ENCODE results near the gene TINCR. TPM values are rescaled to one million over a fixed set of nuclear protein-coding genes. Genes with fewer than 3 reads are reported as not detected.

The TINCR gene
- total RNA-seq, 1 donor from 2014 or later = 1.7 TPM

- no peaks in the 10 kb centered on the region for H3K27me3 Mint-ChIP-seq (ENCODE audit: low read depth)
These were observed 11.9 kb upstream of the TINCR start for GRCh38 chr19:5579697-5580096.

DNA sequence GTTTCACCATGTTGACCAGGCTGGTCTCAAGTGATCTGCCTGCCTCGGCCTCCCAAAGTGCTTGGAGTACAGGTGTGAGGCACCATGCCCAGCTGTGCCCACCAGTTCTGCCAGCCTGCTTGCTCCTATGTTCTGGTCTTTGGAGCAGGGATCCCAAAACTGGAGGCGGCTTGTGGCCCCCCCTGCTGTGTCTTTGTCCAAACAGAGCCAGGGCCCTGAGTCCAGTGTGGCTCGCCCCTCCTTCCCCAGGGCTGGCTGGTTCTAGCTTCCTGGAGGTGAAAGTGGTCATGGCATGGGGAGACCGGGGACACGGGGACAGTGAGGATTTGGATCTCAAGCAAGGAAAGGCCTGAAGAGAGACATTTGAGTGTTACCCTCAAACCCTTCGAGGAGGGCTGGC is 11.5 kb upstream of the TINCR start:
- H3K9me3 Mint-ChIP-seq (ENCODE audit: low read depth) = no peaks in the 10 kb centered on the region
- DNase-seq (ENCODE audit: low spot score) = no peak
- H3K36me3 Mint-ChIP-seq (ENCODE audit: low read depth) = no peaks in the 10 kb centered on the region
- no peak for TF ChIP-seq CTCF (IDR thresholded peaks at IDR 0.05)
- peaks cover 26% of the 10 kb centered on the region for H3K4me1 Mint-ChIP-seq (ENCODE audit: low read depth)
- no peak overlapping the region for H3K27ac Mint-ChIP-seq (ENCODE audit: unreplicated experiment)
- H3K4me3 Mint-ChIP-seq (ENCODE audit: unreplicated experiment) = no peak overlapping the region
- H3K27me3 Mint-ChIP-seq (ENCODE audit: low read depth) = no peaks in the 10 kb centered on the region

More at GRCh38 chr19:5579697-5580096, 11.9 kb upstream of the TINCR start:
- Mint-ChIP-seq H3K9me3 (ENCODE audit: low read depth) (no peaks in the 10 kb centered on the region), H3K4me3 (ENCODE audit: unreplicated experiment) (no peak overlapping the region), H3K27ac (ENCODE audit: unreplicated experiment) (no peak overlapping the region), H3K4me1 (ENCODE audit: low read depth) (peaks cover 26% of the 10 kb centered on the region), H3K36me3 (ENCODE audit: low read depth) (no peaks in the 10 kb centered on the region)
- TF ChIP-seq CTCF (IDR thresholded peaks at IDR 0.05) = no peak
- DNase-seq (ENCODE audit: low spot score) = no peak

GRCh38 chr19:5578097-5578846 is 10.5 kb upstream of the TINCR start:
- Mint-ChIP-seq H3K4me3 (ENCODE audit: unreplicated experiment) (peak overlapping the region; percentile 37), H3K4me1 (ENCODE audit: low read depth) (peaks cover 26% of the 10 kb centered on the region), H3K27me3 (ENCODE audit: low read depth) (no peaks in the 10 kb centered on the region), H3K9me3 (ENCODE audit: low read depth) (no peaks in the 10 kb centered on the region), H3K36me3 (ENCODE audit: low read depth) (no peaks in the 10 kb centered on the region), H3K27ac (ENCODE audit: unreplicated experiment) (no peak overlapping the region)
- TF ChIP-seq CTCF (IDR thresholded peaks at IDR 0.05) = peak; percentile 98
- no peak for DNase-seq (ENCODE audit: low spot score)

DNA sequence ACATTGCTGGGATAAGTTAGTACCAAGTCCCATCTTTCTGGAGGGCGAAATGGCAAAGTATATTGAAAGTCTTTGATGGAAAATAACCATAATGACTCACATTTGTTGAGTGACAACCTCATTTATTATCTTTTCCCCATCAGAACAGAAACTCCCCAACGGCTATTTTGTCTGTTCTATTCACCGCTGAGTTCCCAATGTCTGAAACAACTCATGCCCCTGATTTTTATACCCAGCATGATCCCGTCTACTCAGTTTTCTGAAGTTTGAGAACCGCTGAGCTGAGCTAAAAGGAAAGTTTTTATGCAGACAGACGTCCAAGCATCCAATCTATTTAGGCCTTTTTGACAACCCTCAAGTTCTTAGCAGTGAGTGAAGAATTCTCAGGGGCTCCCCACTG is 7.8 kb upstream of the TINCR start:
- H3K36me3 Mint-ChIP-seq (ENCODE audit: low read depth) = no peaks in the 10 kb centered on the region
- peak overlapping the region; percentile 53 for H3K27ac Mint-ChIP-seq (ENCODE audit: unreplicated experiment)
- no peak for TF ChIP-seq CTCF (IDR thresholded peaks at IDR 0.05)
- no peak for DNase-seq (ENCODE audit: low spot score)
- H3K4me1 Mint-ChIP-seq (ENCODE audit: low read depth) = peaks cover 30% of the 10 kb centered on the region
- no peak overlapping the region for H3K4me3 Mint-ChIP-seq (ENCODE audit: unreplicated experiment)
- H3K9me3 Mint-ChIP-seq (ENCODE audit: low read depth) = peaks cover 2% of the 10 kb centered on the region
- H3K27me3 Mint-ChIP-seq (ENCODE audit: low read depth) = no peaks in the 10 kb centered on the region

DNA sequence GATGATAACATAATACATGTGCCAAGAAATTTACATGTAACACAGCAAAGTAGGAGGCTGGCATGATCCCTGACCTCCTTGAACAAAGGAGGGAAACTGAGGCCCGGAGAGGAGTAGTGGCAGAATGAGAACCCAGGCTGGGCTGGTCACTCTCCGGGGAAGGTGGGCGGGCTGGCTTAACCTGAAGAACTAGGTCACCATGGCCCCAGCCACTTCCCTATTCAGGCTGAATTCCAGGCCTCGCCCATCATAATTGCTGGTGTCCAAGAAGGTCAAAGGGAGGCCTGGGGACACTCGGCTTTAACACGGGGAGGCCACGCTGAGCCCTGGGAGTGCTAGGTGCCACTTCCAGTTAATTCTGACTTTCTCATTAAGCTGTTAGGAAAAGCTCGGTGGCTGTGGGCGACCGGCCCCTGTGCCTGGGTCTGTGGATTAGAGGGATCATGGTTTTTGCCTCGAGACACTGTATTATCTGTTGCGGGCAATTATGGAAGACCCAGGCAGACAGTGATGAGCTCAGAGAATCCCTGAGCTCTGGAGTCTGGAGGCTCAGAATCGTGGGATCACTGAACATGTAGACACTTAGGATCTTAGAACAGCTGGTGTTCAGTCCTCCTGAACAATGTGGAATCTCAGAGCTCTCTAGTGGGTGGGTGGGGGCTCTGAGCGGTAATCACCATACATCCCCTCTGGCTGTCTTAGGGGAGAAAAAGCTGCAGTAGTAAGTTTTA is 5.0 kb upstream of the TINCR start:
- H3K27ac Mint-ChIP-seq (ENCODE audit: unreplicated experiment) = no peak overlapping the region
- no peak for TF ChIP-seq CTCF (IDR thresholded peaks at IDR 0.05)
- no peak for DNase-seq (ENCODE audit: low spot score)
- peaks cover 2% of the 10 kb centered on the region for H3K9me3 Mint-ChIP-seq (ENCODE audit: low read depth)
- no peaks in the 10 kb centered on the region for H3K27me3 Mint-ChIP-seq (ENCODE audit: low read depth)
- no peak overlapping the region for H3K4me3 Mint-ChIP-seq (ENCODE audit: unreplicated experiment)
- H3K4me1 Mint-ChIP-seq (ENCODE audit: low read depth) = peaks cover 21% of the 10 kb centered on the region
- H3K36me3 Mint-ChIP-seq (ENCODE audit: low read depth) = no peaks in the 10 kb centered on the region
